H1 (cell line): ENCODE results near the gene GRID1. TPM values are rescaled to one million over a fixed set of nuclear protein-coding genes. Genes with fewer than 3 reads are reported as not detected.

Source experiments
- CTCF ChIA-PET: fragments of 300-600 bp; sonication (Branson Sonifier 250); formaldehyde crosslinking; loops from one replicate; lab custom pipeline; 2021; ENCODE audit not compliant: partially characterized antibody; lab: Charles Lee
- POLR2A ChIA-PET: fragments of 300-600 bp; sonication (Branson Sonifier 250); formaldehyde crosslinking; loops from one replicate; lab custom pipeline; 2021; ENCODE audit warnings: inconsistent platforms; ENCODE audit not compliant: partially characterized antibody; lab: Charles Lee
- DNase-seq, 2 experiments: peaks; one replicate each; pipeline versions ENCODE4 v3.0.0 to v3.0.0-alpha.2; 2010 to 2022; ENCODE audit warnings: low spot score in 2 of 2, low read depth in 1 of 2, mixed read lengths in 1 of 2
- FAIRE-seq: peaks from 2 replicates; lab custom pipeline; 2011; peaks lifted over from hg19 to GRCh38; lab: Jason Lieb, UNC
- H2AFZ ChIP-seq: 2 replicates; pipeline ENCODE4 v1.8.1; 2012; ENCODE audit warnings: low read length, inconsistent platforms
- H2AK5ac ChIP-seq: 2 replicates; pipeline ENCODE4 v1.6.1; 2013; ENCODE audit warnings: low read depth, low read length
- H2BK120ac ChIP-seq: replicated peaks from 2 replicates; pipeline ENCODE3; 2013; ENCODE audit warnings: low read depth, low read length, inconsistent platforms
- H2BK12ac ChIP-seq: 2 replicates; pipeline ENCODE4 v1.6.1; 2013; ENCODE audit warnings: low read depth, low read length
- H2BK15ac ChIP-seq: 2 replicates; pipeline ENCODE4 v1.6.1; 2013; ENCODE audit warnings: low read length
- H2BK20ac ChIP-seq: 2 replicates; pipeline ENCODE4 v1.6.1; 2013; ENCODE audit warnings: low read length
- H2BK5ac ChIP-seq: 2 replicates; pipeline ENCODE4 v1.6.1; 2013; ENCODE audit warnings: low read depth, low read length
- H3K14ac ChIP-seq: 2 replicates; pipeline ENCODE4 v1.6.1; 2013; ENCODE audit warnings: inconsistent platforms; ENCODE audit not compliant: insufficient read length
- H3K18ac ChIP-seq: 2 replicates; pipeline ENCODE4 v1.6.1; 2013; ENCODE audit warnings: low read length; ENCODE audit errors: extremely low read depth
- H3K23ac ChIP-seq: 2 replicates; pipeline ENCODE4 v1.6.1; 2013; ENCODE audit warnings: inconsistent platforms; ENCODE audit not compliant: insufficient read length
- H3K23me2 ChIP-seq: 2 replicates; pipeline ENCODE4 v1.6.1; 2013; ENCODE audit warnings: low read depth, low read length
- H3K27ac ChIP-seq: 2 replicates; pipeline ENCODE4 v1.6.1; 2011; ENCODE audit warnings: low read depth, low read length, inconsistent platforms
- H3K27me3 ChIP-seq, 4 experiments: replicated peaks in 1 of 4; 1 replicate in 1 of 4; 2 replicates in 3 of 4; pipeline versions ENCODE4 v1.6.1 to v1.8.1; 2011 to 2013; ENCODE audit warnings: low read length in 3 of 4, mild to moderate bottlenecking in 3 of 4, inconsistent platforms in 2 of 4, mixed read lengths in 2 of 4, moderate library complexity in 1 of 4; ENCODE audit not compliant: control insufficient read depth in 3 of 4, insufficient read depth in 3 of 4; ENCODE audit errors: extremely low read depth in 1 of 4
- H3K36me3 ChIP-seq, 4 experiments: 2 replicates each; pipeline versions ENCODE4 v1.6.1 to v1.8.1; 2011 to 2013; ENCODE audit warnings: mild to moderate bottlenecking in 4 of 4, low read length in 3 of 4, moderate library complexity in 2 of 4, control low read depth in 1 of 4, inconsistent platforms in 1 of 4; ENCODE audit not compliant: insufficient read depth in 4 of 4, control insufficient read depth in 2 of 4
- H3K4ac ChIP-seq: replicated peaks from 2 replicates; pipeline ENCODE3; 2013; ENCODE audit warnings: low read length, low read depth, mixed read lengths, inconsistent platforms; ENCODE audit not compliant: insufficient read length
- H3K4me1 ChIP-seq, 4 experiments: replicated peaks in 1 of 4; 1 replicate in 1 of 4; 2 replicates in 3 of 4; pipeline versions ENCODE4 v1.6.1 to v1.8.1; 2011 to 2013; ENCODE audit warnings: low read length in 3 of 4, inconsistent platforms in 2 of 4, mixed read lengths in 1 of 4; ENCODE audit not compliant: insufficient read depth in 4 of 4, control insufficient read depth in 3 of 4
- H3K4me2 ChIP-seq, 2 experiments: 2 replicates each; pipeline versions ENCODE4 v1.6.1 to v1.8.1; 2011 to 2013; ENCODE audit warnings: low read depth in 2 of 2, low read length in 2 of 2, control low read depth in 1 of 2, inconsistent platforms in 1 of 2, mild to moderate bottlenecking in 1 of 2; ENCODE audit not compliant: insufficient read depth in 1 of 2
- H3K4me3 ChIP-seq, 4 experiments: fragments of 200-600, 300-600 bp in 1 of 4; sonication (generic), shearing (Covaris generic), sonication (Bioruptor Twin) in 1 of 4; 2 replicates each; pipeline versions ENCODE4 v1.5.1 to v1.8.1; 2011 to 2016; ENCODE audit warnings: low read length in 4 of 4, low read depth in 3 of 4, control low read depth in 2 of 4, inconsistent platforms in 2 of 4, mild to moderate bottlenecking in 2 of 4, mixed read lengths in 1 of 4, moderate library complexity in 1 of 4; ENCODE audit not compliant: insufficient read depth in 2 of 4; ENCODE audit errors: extremely low read depth in 1 of 4
- H3K56ac ChIP-seq: replicated peaks from 2 replicates; pipeline ENCODE3; 2013; ENCODE audit warnings: low read depth, mild to moderate bottlenecking, mixed read lengths, low read length, inconsistent platforms; ENCODE audit not compliant: insufficient read length
- H3K79me1 ChIP-seq: 2 replicates; pipeline ENCODE4 v1.6.1; 2013; ENCODE audit warnings: low read depth, low read length, control low read depth
- H3K79me2 ChIP-seq, 2 experiments: 2 replicates each; pipeline versions ENCODE4 v1.6.1 to v1.8.1; 2012 to 2013; ENCODE audit warnings: low read length in 2 of 2, mild to moderate bottlenecking in 2 of 2, inconsistent platforms in 1 of 2; ENCODE audit not compliant: insufficient read depth in 2 of 2, control insufficient read depth in 1 of 2
- H3K9ac ChIP-seq, 4 experiments: replicated peaks in 1 of 4; 1 replicate in 1 of 4; 2 replicates in 3 of 4; pipeline versions ENCODE4 v1.6.1 to v1.8.1; 2011 to 2013; ENCODE audit warnings: low read depth in 3 of 4, low read length in 3 of 4, control low read depth in 2 of 4, mild to moderate bottlenecking in 2 of 4, moderate library complexity in 2 of 4, inconsistent platforms in 1 of 4; ENCODE audit errors: extremely low read depth in 1 of 4
- H3K9me3 ChIP-seq, 2 experiments: 2 replicates each; pipeline versions ENCODE4 v1.6.1 to v1.8.1; 2012 to 2013; ENCODE audit warnings: mild to moderate bottlenecking in 2 of 2, moderate library complexity in 2 of 2, control low read depth in 1 of 2, inconsistent platforms in 1 of 2, low read depth in 1 of 2, low read length in 1 of 2, mixed read lengths in 1 of 2; ENCODE audit not compliant: insufficient read depth in 2 of 2
- H4K20me1 ChIP-seq, 2 experiments: replicated peaks in 1 of 2; 2 replicates each; pipeline versions ENCODE3 to v1.8.1; 2011 to 2013; ENCODE audit warnings: inconsistent platforms in 2 of 2, low read length in 2 of 2, mild to moderate bottlenecking in 1 of 2; ENCODE audit not compliant: insufficient read depth in 2 of 2, control insufficient read depth in 1 of 2
- H4K5ac ChIP-seq: 2 replicates; pipeline ENCODE4 v1.6.1; 2013; ENCODE audit warnings: low read length, low read depth, mixed read lengths, inconsistent platforms; ENCODE audit not compliant: insufficient read length
- H4K8ac ChIP-seq: 2 replicates; pipeline ENCODE4 v1.8.0; 2013; ENCODE audit warnings: mild to moderate bottlenecking, moderate library complexity, low read length, inconsistent platforms; ENCODE audit not compliant: insufficient read depth; ENCODE audit errors: extremely low read depth
- H4K91ac ChIP-seq: replicated peaks from 2 replicates; pipeline ENCODE3; 2013; ENCODE audit warnings: low read length, mixed read lengths, inconsistent platforms; ENCODE audit not compliant: insufficient read length
- polyA plus RNA-seq, 7 experiments: library from polyadenylated mRNA; depleted of rRNA in 3 of 7; stranded (reverse) in 5 of 7; unstranded in 2 of 7; fragments of >200 nt in 5 of 7; fragments of 200-250 nt in 2 of 7; gene quantifications; 1 replicate in 5 of 7; 2 replicates in 1 of 7; 4 replicates in 1 of 7; pipeline versions ENCODE4 v1.2.1 to v1.2.3, GENCODE V29; 2011 to 2013; ENCODE audit warnings: missing spikeins in 2 of 7, mixed read lengths in 2 of 7
- total RNA-seq: library from RNA; stranded (reverse); fragmentation: NEBNext Ultra II Directional; extraction: Animal tissue kit (Norgen Biotek cat#: 25700); gene quantifications from 2 replicates; pipeline ENCODE4 v1.2.1, GENCODE V29; 2021
- TF ChIP-seq, protein P1 (sequence below): fragments of 300-600 bp; sonication (generic); IDR thresholded peaks from 2 replicates; pipeline ENCODE4 v1.7.1; 2012; ENCODE audit warnings: low read length, moderate library complexity, mild to moderate bottlenecking, inconsistent platforms; ENCODE audit not compliant: insufficient replicate concordance

GRID1 gene
- total and polyA plus RNA-seq, 2 of the 8 experiments (the other 6 are each of a cell fraction or from before 2014, with no cell fraction given): 0.22 to 0.30 TPM

GRCh38 chr10:86335257-86335656 lies 31.3 kb downstream of the GRID1 start:
- no peak overlapping the region for H2BK5ac ChIP-seq
- no peak overlapping the region for H2AFZ ChIP-seq
- no peaks in the 10 kb centered on the region for H3K36me3 ChIP-seq
- no peak overlapping the region for H3K4me3 ChIP-seq
- H4K8ac ChIP-seq: no peak overlapping the region
- no peak overlapping the region for H2BK12ac ChIP-seq
- no peaks in the 10 kb centered on the region for H3K79me1 ChIP-seq
- H3K27me3 ChIP-seq: 0 out of 7 replicates have a peak, but pooled peaks cover 0 to 3% (median 0%) of the 10 kb centered on the region in 4 experiments
- POLR2A ChIA-PET: no interaction called here
- FAIRE-seq: no peak
- no peaks in the 10 kb centered on the region for H3K79me2 ChIP-seq
- H3K23me2 ChIP-seq: peaks cover 2% of the 10 kb centered on the region; the same call in 1 of the 2 replicates
- no peak overlapping the region for H3K23ac ChIP-seq
- peaks cover 0 to 2% of the 10 kb centered on the region in 2 experiments for H4K20me1 ChIP-seq
- DNase-seq: no peak
- no peak overlapping the region for H3K18ac ChIP-seq
- H2AK5ac ChIP-seq: no peak overlapping the region
- H4K91ac ChIP-seq: no peak overlapping the region
- CTCF ChIA-PET: interaction anchor here (0.5 to 3.3 kb wide), 13 partner anchors 9 to 248 kb away, joined by 3 to 24 read pairs (median 5); no protein-coding TSS in a partner anchor
- no peak overlapping the region for H3K9ac ChIP-seq
- no peak overlapping the region for H4K5ac ChIP-seq
- H2BK15ac ChIP-seq: no peak overlapping the region
- no peak overlapping the region for H3K4ac ChIP-seq
- H2BK20ac ChIP-seq: no peak overlapping the region
- H3K14ac ChIP-seq: no peak overlapping the region
- no peak overlapping the region for H3K27ac ChIP-seq
- no peak overlapping the region for H3K4me2 ChIP-seq
- peaks cover 2 to 4% (median 3%) of the 10 kb centered on the region in 4 experiments; a peak in 5 of 7 replicates for H3K4me1 ChIP-seq
- no peak overlapping the region for H3K56ac ChIP-seq
- no peaks in the 10 kb centered on the region for H3K9me3 ChIP-seq
- H2BK120ac ChIP-seq: no peak overlapping the region
- TF ChIP-seq, protein P1, sequence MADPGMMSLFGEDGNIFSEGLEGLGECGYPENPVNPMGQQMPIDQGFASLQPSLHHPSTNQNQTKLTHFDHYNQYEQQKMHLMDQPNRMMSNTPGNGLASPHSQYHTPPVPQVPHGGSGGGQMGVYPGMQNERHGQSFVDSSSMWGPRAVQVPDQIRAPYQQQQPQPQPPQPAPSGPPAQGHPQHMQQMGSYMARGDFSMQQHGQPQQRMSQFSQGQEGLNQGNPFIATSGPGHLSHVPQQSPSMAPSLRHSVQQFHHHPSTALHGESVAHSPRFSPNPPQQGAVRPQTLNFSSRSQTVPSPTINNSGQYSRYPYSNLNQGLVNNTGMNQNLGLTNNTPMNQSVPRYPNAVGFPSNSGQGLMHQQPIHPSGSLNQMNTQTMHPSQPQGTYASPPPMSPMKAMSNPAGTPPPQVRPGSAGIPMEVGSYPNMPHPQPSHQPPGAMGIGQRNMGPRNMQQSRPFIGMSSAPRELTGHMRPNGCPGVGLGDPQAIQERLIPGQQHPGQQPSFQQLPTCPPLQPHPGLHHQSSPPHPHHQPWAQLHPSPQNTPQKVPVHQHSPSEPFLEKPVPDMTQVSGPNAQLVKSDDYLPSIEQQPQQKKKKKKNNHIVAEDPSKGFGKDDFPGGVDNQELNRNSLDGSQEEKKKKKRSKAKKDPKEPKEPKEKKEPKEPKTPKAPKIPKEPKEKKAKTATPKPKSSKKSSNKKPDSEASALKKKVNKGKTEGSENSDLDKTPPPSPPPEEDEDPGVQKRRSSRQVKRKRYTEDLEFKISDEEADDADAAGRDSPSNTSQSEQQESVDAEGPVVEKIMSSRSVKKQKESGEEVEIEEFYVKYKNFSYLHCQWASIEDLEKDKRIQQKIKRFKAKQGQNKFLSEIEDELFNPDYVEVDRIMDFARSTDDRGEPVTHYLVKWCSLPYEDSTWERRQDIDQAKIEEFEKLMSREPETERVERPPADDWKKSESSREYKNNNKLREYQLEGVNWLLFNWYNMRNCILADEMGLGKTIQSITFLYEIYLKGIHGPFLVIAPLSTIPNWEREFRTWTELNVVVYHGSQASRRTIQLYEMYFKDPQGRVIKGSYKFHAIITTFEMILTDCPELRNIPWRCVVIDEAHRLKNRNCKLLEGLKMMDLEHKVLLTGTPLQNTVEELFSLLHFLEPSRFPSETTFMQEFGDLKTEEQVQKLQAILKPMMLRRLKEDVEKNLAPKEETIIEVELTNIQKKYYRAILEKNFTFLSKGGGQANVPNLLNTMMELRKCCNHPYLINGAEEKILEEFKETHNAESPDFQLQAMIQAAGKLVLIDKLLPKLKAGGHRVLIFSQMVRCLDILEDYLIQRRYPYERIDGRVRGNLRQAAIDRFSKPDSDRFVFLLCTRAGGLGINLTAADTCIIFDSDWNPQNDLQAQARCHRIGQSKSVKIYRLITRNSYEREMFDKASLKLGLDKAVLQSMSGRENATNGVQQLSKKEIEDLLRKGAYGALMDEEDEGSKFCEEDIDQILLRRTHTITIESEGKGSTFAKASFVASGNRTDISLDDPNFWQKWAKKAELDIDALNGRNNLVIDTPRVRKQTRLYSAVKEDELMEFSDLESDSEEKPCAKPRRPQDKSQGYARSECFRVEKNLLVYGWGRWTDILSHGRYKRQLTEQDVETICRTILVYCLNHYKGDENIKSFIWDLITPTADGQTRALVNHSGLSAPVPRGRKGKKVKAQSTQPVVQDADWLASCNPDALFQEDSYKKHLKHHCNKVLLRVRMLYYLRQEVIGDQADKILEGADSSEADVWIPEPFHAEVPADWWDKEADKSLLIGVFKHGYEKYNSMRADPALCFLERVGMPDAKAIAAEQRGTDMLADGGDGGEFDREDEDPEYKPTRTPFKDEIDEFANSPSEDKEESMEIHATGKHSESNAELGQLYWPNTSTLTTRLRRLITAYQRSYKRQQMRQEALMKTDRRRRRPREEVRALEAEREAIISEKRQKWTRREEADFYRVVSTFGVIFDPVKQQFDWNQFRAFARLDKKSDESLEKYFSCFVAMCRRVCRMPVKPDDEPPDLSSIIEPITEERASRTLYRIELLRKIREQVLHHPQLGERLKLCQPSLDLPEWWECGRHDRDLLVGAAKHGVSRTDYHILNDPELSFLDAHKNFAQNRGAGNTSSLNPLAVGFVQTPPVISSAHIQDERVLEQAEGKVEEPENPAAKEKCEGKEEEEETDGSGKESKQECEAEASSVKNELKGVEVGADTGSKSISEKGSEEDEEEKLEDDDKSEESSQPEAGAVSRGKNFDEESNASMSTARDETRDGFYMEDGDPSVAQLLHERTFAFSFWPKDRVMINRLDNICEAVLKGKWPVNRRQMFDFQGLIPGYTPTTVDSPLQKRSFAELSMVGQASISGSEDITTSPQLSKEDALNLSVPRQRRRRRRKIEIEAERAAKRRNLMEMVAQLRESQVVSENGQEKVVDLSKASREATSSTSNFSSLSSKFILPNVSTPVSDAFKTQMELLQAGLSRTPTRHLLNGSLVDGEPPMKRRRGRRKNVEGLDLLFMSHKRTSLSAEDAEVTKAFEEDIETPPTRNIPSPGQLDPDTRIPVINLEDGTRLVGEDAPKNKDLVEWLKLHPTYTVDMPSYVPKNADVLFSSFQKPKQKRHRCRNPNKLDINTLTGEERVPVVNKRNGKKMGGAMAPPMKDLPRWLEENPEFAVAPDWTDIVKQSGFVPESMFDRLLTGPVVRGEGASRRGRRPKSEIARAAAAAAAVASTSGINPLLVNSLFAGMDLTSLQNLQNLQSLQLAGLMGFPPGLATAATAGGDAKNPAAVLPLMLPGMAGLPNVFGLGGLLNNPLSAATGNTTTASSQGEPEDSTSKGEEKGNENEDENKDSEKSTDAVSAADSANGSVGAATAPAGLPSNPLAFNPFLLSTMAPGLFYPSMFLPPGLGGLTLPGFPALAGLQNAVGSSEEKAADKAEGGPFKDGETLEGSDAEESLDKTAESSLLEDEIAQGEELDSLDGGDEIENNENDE: no peak
